Measurements from ENCODE around the gene GPC6.

Gene GPC6

GRCh38 chr13:94346261-94347019 is 1119.8 kb downstream of the GPC6 start:
- DNase-seq (ENCODE audit: low read depth): no peak

- peak; percentile 52 for DNase-seq (ENCODE audit: low read depth)
Measured at GRCh38 chr13:94351292-94351990, 1124.8 kb downstream of the GPC6 start.

GRCh38 chr13:94352057-94352456 is 1125.5 kb downstream of the GPC6 start:
- DNase-seq (ENCODE audit: low read depth): no peak

- DNase-seq (ENCODE audit: low read depth): no peak
Measured at GRCh38 chr13:94353167-94353710, 1126.6 kb downstream of the GPC6 start.

- no peak for DNase-seq (ENCODE audit: low read depth)
Measured at GRCh38 chr13:94359875-94360274, 1133.3 kb downstream of the GPC6 start.

GRCh38 chr13:94362411-94362909 is 1135.9 kb downstream of the GPC6 start:
- DNase-seq (ENCODE audit: low read depth): peak; percentile 80

- DNase-seq (ENCODE audit: low read depth): no peak
Measured at GRCh38 chr13:94366677-94367076, 1140.1 kb downstream of the GPC6 start.

- peak; percentile 19 for DNase-seq (ENCODE audit: low read depth)
Measured at GRCh38 chr13:94369972-94370436, 1143.4 kb downstream of the GPC6 start.

- no peak for DNase-seq (ENCODE audit: low read depth)
Measured at GRCh38 chr13:94371855-94372254, 1145.2 kb downstream of the GPC6 start.

GRCh38 chr13:94382517-94382916 is 1155.9 kb downstream of the GPC6 start:
- no peak for DNase-seq (ENCODE audit: low read depth)

GRCh38 chr13:94382960-94383359 is 1156.4 kb downstream of the GPC6 start:
- DNase-seq (ENCODE audit: low read depth): no peak

GRCh38 chr13:94384231-94384905 is 1157.8 kb downstream of the GPC6 start:
- DNase-seq (ENCODE audit: low read depth): no peak

- no peak for DNase-seq (ENCODE audit: low read depth)
Measured at GRCh38 chr13:94387047-94387446, 1160.4 kb downstream of the GPC6 start.

- DNase-seq (ENCODE audit: low read depth): no peak
Measured at GRCh38 chr13:94389604-94390351, 1163.2 kb downstream of the GPC6 start.

- peak; percentile 18 for DNase-seq (ENCODE audit: low read depth)
Measured at GRCh38 chr13:94390881-94391280, 1164.3 kb downstream of the GPC6 start.

- no peak for DNase-seq (ENCODE audit: low read depth)
Measured at GRCh38 chr13:94394723-94395122, 1168.1 kb downstream of the GPC6 start.

GRCh38 chr13:94395860-94396259 is 1169.3 kb downstream of the GPC6 start:
- no peak for DNase-seq (ENCODE audit: low read depth)

GRCh38 chr13:94399812-94400211 is 1173.2 kb downstream of the GPC6 start:
- no peak for DNase-seq (ENCODE audit: low read depth)

- DNase-seq (ENCODE audit: low read depth): peak; percentile 32
Measured at GRCh38 chr13:94400874-94401273, 1174.3 kb downstream of the GPC6 start.

- no peak for DNase-seq (ENCODE audit: low read depth)
Measured at GRCh38 chr13:94408314-94409036, 1181.9 kb downstream of the GPC6 start.

GRCh38 chr13:94411747-94412146 is 1185.1 kb downstream of the GPC6 start:
- DNase-seq (ENCODE audit: low read depth): no peak

All from fibroblast of gingiva (primary cell).